Measurements from ENCODE around the gene THRA. TPM values are rescaled to one million over a fixed set of nuclear protein-coding genes. Genes with fewer than 3 reads are reported as not detected.

The THRA gene
- total and polyA plus RNA-seq, 9 of the 15 experiments (the other 6 are each of a cell fraction or from before 2014, with no cell fraction given), result 0.34 to 23.4 (median 12.7) TPM

DNA sequence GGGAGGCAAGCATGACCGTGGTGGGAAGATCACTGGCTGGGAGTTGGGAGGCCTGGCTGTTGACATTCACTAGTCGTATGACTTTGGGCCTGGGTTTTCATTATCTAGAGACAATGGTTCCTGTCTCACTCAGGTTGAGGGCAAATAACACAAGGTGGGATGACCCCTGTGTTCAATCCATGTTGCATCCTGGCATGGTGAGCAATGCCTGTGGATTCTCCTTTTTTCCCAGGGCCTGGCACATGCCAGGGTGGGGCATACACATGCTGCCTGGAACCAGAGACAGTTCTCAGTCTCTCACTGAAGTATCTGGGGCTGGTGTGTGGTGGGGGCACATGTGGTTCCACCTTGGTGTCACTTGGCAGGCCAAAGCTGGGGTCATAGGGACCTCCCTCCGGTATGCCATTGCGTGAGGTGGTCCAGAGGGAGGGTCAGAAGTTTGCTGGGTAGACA is 5.4 kb downstream of the THRA start:
- H3K9me3 ChIP-seq (replicated peaks; ENCODE audit: control insufficient read depth, insufficient read depth, low read depth, low read length), result no peaks in the 10 kb centered on the region
- H3K4me1 ChIP-seq (replicated peaks in 1 of 2; ENCODE audit: control insufficient read depth in 2 of 2, insufficient read depth in 2 of 2, low read length in 2 of 2), result peaks cover 83 to 93% of the 10 kb centered on the region in 2 experiments
- 38% methylated on average over 3 of the region's 4 CpGs for WGBS (ENCODE audit: insufficient coverage, low coverage, missing lambda C conversion rate)
- intact Hi-C loops (cut with micrococcal nuclease), result no loop called here
- peak overlapping the region; percentile 59 to 89; a peak in 3 of 4 replicates for H3K9ac ChIP-seq (ENCODE audit: insufficient read depth in 1 of 2, low read depth in 2 of 2, low read length in 2 of 2)
- H3K27ac ChIP-seq (ENCODE audit: extremely low read depth, low read depth, low read length), result peak overlapping the region; percentile 77
- H4K20me1 ChIP-seq (replicated peaks; ENCODE audit: control insufficient read depth, insufficient read depth, low read length), result no peaks in the 10 kb centered on the region
- no TSS peak for BruUV-seq (replicated peaks)
- TF ChIP-seq YBX1 (IDR thresholded peaks at IDR 0.05) (no peak), IFI16 (CRISPR knock-in tag; IDR thresholded peaks at IDR 0.05) (no peak), FOXK2 (conservative IDR thresholded peaks at IDR 0.05 in 1 of 2, IDR thresholded peaks at IDR 0.05 in 1 of 2; ENCODE audit: low read depth in 2 of 2) (0 out of 4 replicates have a peak, but pooled peaks of 1 of the 2 experiments have one; percentile 20), ZNF431 (CRISPR knock-in tag; IDR thresholded peaks at IDR 0.05) (no peak), NR4A1 (CRISPR knock-in tag; IDR thresholded peaks at IDR 0.05) (no peak), NR4A1 (tag; IDR thresholded peaks at IDR 0.05) (0 out of 2 replicates have a peak, but pooled peaks have one; percentile 32)
- TF ChIP-seq, protein P1, sequence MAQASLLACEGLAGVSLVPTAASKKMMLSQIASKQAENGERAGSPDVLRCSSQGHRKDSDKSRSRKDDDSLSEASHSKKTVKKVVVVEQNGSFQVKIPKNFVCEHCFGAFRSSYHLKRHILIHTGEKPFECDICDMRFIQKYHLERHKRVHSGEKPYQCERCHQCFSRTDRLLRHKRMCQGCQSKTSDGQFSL (CRISPR knock-in tag; IDR thresholded peaks at IDR 0.05), result no peak
- TF ChIP-seq, protein P1 (tag; IDR thresholded peaks at IDR 0.05), result 0 out of 4 replicates have a peak, but pooled peaks of 1 of the 2 experiments have one; percentile 22
- TF ChIP-seq, protein P2, sequence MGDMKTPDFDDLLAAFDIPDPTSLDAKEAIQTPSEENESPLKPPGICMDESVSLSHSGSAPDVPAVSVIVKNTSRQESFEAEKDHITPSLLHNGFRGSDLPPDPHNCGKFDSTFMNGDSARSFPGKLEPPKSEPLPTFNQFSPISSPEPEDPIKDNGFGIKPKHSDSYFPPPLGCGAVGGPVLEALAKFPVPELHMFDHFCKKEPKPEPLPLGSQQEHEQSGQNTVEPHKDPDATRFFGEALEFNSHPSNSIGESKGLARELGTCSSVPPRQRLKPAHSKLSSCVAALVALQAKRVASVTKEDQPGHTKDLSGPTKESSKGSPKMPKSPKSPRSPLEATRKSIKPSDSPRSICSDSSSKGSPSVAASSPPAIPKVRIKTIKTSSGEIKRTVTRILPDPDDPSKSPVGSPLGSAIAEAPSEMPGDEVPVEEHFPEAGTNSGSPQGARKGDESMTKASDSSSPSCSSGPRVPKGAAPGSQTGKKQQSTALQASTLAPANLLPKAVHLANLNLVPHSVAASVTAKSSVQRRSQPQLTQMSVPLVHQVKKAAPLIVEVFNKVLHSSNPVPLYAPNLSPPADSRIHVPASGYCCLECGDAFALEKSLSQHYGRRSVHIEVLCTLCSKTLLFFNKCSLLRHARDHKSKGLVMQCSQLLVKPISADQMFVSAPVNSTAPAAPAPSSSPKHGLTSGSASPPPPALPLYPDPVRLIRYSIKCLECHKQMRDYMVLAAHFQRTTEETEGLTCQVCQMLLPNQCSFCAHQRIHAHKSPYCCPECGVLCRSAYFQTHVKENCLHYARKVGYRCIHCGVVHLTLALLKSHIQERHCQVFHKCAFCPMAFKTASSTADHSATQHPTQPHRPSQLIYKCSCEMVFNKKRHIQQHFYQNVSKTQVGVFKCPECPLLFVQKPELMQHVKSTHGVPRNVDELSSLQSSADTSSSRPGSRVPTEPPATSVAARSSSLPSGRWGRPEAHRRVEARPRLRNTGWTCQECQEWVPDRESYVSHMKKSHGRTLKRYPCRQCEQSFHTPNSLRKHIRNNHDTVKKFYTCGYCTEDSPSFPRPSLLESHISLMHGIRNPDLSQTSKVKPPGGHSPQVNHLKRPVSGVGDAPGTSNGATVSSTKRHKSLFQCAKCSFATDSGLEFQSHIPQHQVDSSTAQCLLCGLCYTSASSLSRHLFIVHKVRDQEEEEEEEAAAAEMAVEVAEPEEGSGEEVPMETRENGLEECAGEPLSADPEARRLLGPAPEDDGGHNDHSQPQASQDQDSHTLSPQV (IDR thresholded peaks at IDR 0.05), result peak; percentile 29; the same call in 1 of the 2 replicates
- H3K4me2 ChIP-seq (ENCODE audit: insufficient read depth, low read length), result peak overlapping the region; percentile 80
- no peak overlapping the region for H3K4me3 ChIP-seq
- no peaks in the 10 kb centered on the region; the same call in 2 of the 3 replicates for H3K36me3 ChIP-seq (ENCODE audit: control insufficient read depth, insufficient read depth, low read length)
- ChIA-PET CTCF (ENCODE audit: low intra/inter-chr PET ratio) (interaction anchor here (0.9 kb wide), 1 partner anchor 8 kb away, joined by 3 read pairs; no protein-coding TSS in a partner anchor), POLR2A (interaction anchor here (0.7 to 1.7 kb wide), 4 partner anchors 8 to 31 kb away, joined by 3 to 6 read pairs (median 4); no protein-coding TSS in a partner anchor)
- in situ Hi-C loops (cut with MboI), result no loop called here
- no peak for ATAC-seq
- no peak for FAIRE-seq
- H3K79me2 ChIP-seq (ENCODE audit: control insufficient read depth, insufficient read depth, low read length), result peaks cover 89% of the 10 kb centered on the region
- DNase-seq (ENCODE audit: extremely low read depth in 1 of 4, low spot score in 3 of 4), result no peak
- H3K9me1 ChIP-seq (ENCODE audit: control insufficient read depth, insufficient read depth, low read length), result no peaks in the 10 kb centered on the region
- H3K27me3 ChIP-seq (ENCODE audit: control insufficient read depth in 2 of 2, insufficient read depth in 2 of 2, low read length in 2 of 2), result no peaks in the 10 kb centered on the region
- peak overlapping the region; percentile 88 for H2AFZ ChIP-seq (ENCODE audit: low read depth, low read length)

Data from K562 (cell line).